ENCODE results near the gene NFU1. TPM values are rescaled to one million over a fixed set of nuclear protein-coding genes. Genes with fewer than 3 reads are reported as not detected.

The NFU1 gene
- total RNA-seq, 1 donor from 2014 or later, result 42.9 TPM

GRCh38 chr2:69459936-69460335 lies 22.7 kb upstream of the NFU1 start:
- Histone ChIP-seq H3K4me3 (no peak overlapping the region), H3K27ac (no peak overlapping the region), H3K4me1 (no peaks in the 10 kb centered on the region), H3K9me3 (no peaks in the 10 kb centered on the region), H3K27me3 (no peaks in the 10 kb centered on the region), H3K36me3 (peaks cover 7% of the 10 kb centered on the region)
- intact Hi-C loops (cut with DNase I), result no loop called here
- no peak for ATAC-seq
- TF ChIP-seq CTCF (IDR thresholded peaks at IDR 0.05), result no peak
- DNase-seq, result no peak

GRCh38 chr2:69456950-69457445 lies 19.8 kb upstream of the NFU1 start:
- no peaks in the 10 kb centered on the region for H3K27me3 ChIP-seq
- ATAC-seq (no peak), DNase-seq (no peak)
- intact Hi-C loops (cut with DNase I), result no loop called here
- no peaks in the 10 kb centered on the region for H3K36me3 ChIP-seq
- H3K4me1 ChIP-seq, result no peaks in the 10 kb centered on the region
- no peak overlapping the region for H3K27ac ChIP-seq
- TF ChIP-seq CTCF (IDR thresholded peaks at IDR 0.05), result no peak
- H3K4me3 ChIP-seq, result no peak overlapping the region
- H3K9me3 ChIP-seq, result no peaks in the 10 kb centered on the region

- Histone ChIP-seq H3K36me3 (no peaks in the 10 kb centered on the region), H3K27ac (no peak overlapping the region), H3K27me3 (no peaks in the 10 kb centered on the region), H3K9me3 (no peaks in the 10 kb centered on the region), H3K4me3 (no peak overlapping the region), H3K4me1 (no peaks in the 10 kb centered on the region)
- ATAC-seq (no peak), DNase-seq (no peak)
- TF ChIP-seq CTCF (IDR thresholded peaks at IDR 0.05), result no peak
- intact Hi-C loops (cut with DNase I), result no loop called here
These were observed 18.9 kb upstream of the NFU1 start for GRCh38 chr2:69456154-69456553.

- ATAC-seq, result no peak
- TF ChIP-seq CTCF (IDR thresholded peaks at IDR 0.05), result no peak
These were observed 17.7 kb upstream of the NFU1 start for GRCh38 chr2:69454976-69455375.

GRCh38 chr2:69453475-69454129 lies 16.4 kb upstream of the NFU1 start:
- ATAC-seq (no peak), DNase-seq (no peak)
- TF ChIP-seq CTCF (IDR thresholded peaks at IDR 0.05), result no peak
- Histone ChIP-seq H3K27ac (no peak overlapping the region), H3K4me3 (no peak overlapping the region), H3K27me3 (no peaks in the 10 kb centered on the region), H3K9me3 (no peaks in the 10 kb centered on the region), H3K36me3 (no peaks in the 10 kb centered on the region), H3K4me1 (no peaks in the 10 kb centered on the region)
- intact Hi-C loops (cut with DNase I), result no loop called here

More at GRCh38 chr2:69454976-69455375, 17.7 kb upstream of the NFU1 start:
- H3K27ac ChIP-seq, result no peak overlapping the region
- no peak overlapping the region for H3K4me3 ChIP-seq
- DNase-seq, result no peak
- intact Hi-C loops (cut with DNase I), result no loop called here
- no peaks in the 10 kb centered on the region for H3K36me3 ChIP-seq
- no peaks in the 10 kb centered on the region for H3K27me3 ChIP-seq
- no peaks in the 10 kb centered on the region for H3K9me3 ChIP-seq
- no peaks in the 10 kb centered on the region for H3K4me1 ChIP-seq

Data from upper lobe of right lung (tissue), 1 donor.